Fibroblast of lung (primary cell): Measurements from ENCODE around the gene CCDC85B. TPM values are rescaled to one million over a fixed set of nuclear protein-coding genes. Genes with fewer than 3 reads are reported as not detected.

Experiments
- DNase-seq, 2 donors: peaks; one replicate each; pipeline versions ENCODE4 v3.0.0 to v3.0.0-alpha.2; 2010; ENCODE audit warnings: low read depth in 2 of 2
- H2AFZ ChIP-seq: 2 replicates; pipeline ENCODE4 v1.5.1; 2012; ENCODE audit warnings: low read length, control low read depth, inconsistent platforms
- H3K27ac ChIP-seq: 2 replicates; pipeline ENCODE4 v1.5.1; 2011; ENCODE audit warnings: low read length, control low read depth; ENCODE audit not compliant: insufficient read depth
- H3K27me3 ChIP-seq: 2 replicates; pipeline ENCODE4 v1.5.1; 2011; ENCODE audit warnings: mild to moderate bottlenecking, low read length; ENCODE audit not compliant: control insufficient read depth, insufficient read depth
- H3K36me3 ChIP-seq: 2 replicates; pipeline ENCODE4 v1.5.1; 2011; ENCODE audit warnings: low read length; ENCODE audit not compliant: control insufficient read depth, insufficient read depth
- H3K4me1 ChIP-seq: 2 replicates; pipeline ENCODE4 v1.5.1; 2011; ENCODE audit warnings: low read length; ENCODE audit not compliant: control insufficient read depth, insufficient read depth; ENCODE audit errors: extremely low read depth
- H3K4me2 ChIP-seq: 2 replicates; pipeline ENCODE4 v1.5.1; 2011; ENCODE audit warnings: low read length, control low read depth; ENCODE audit not compliant: insufficient read depth; ENCODE audit errors: extremely low read depth
- H3K4me3 ChIP-seq, 4 experiments: fragments of 200-600 bp in 1 of 4; sonication (generic) in 1 of 4; replicated peaks in 1 of 4; 2 replicates each; pipeline ENCODE4 v1.5.1; 2011 to 2016; ENCODE audit warnings: low read length in 4 of 4, low read depth in 3 of 4, mild to moderate bottlenecking in 3 of 4, control low read depth in 2 of 4, inconsistent platforms in 1 of 4, mixed read lengths in 1 of 4; ENCODE audit not compliant: insufficient read depth in 1 of 4; ENCODE audit errors: control extremely low read depth in 1 of 4
- H3K79me2 ChIP-seq: 2 replicates; pipeline ENCODE4 v1.5.1; 2012; ENCODE audit warnings: mild to moderate bottlenecking, low read length, inconsistent platforms; ENCODE audit not compliant: control insufficient read depth, insufficient read depth
- H3K9ac ChIP-seq: 2 replicates; pipeline ENCODE4 v1.5.1; 2011; ENCODE audit warnings: mild to moderate bottlenecking, low read length, control low read depth; ENCODE audit not compliant: insufficient read depth
- H3K9me3 ChIP-seq: 2 replicates; pipeline ENCODE4 v1.5.1; 2012; ENCODE audit warnings: low read depth, low read length; ENCODE audit not compliant: control insufficient read depth, insufficient read depth
- H4K20me1 ChIP-seq: 2 replicates; pipeline ENCODE4 v1.5.1; 2011; ENCODE audit warnings: low read length; ENCODE audit not compliant: control insufficient read depth, insufficient read depth; ENCODE audit errors: extremely low read depth
- CTCF ChIP-seq, 2 donors: IDR thresholded peaks in 1 of 2; conservative IDR thresholded peaks in 1 of 2; 1 replicate in 1 of 2; 2 replicates in 1 of 2; pipeline ENCODE4 v1.5.1; 2011 to 2012; ENCODE audit warnings: low read length in 2 of 2, control low read depth in 1 of 2, inconsistent platforms in 1 of 2, low read depth in 1 of 2, mild to moderate bottlenecking in 1 of 2
- EZH2 ChIP-seq: IDR thresholded peaks from 2 replicates; pipeline ENCODE4 v1.5.1; 2012; ENCODE audit warnings: low read length, control low read depth, mild to moderate bottlenecking; ENCODE audit errors: missing control alignments
- polyA plus RNA-seq, 2 donors: library from polyadenylated mRNA; depleted of rRNA in 1 of 2; stranded (reverse) in 1 of 2; unstranded in 1 of 2; fragments of >200 nt; gene quantifications; 2 replicates each; pipeline ENCODE4 v1.2.1, GENCODE V29; 2011 to 2012; ENCODE audit warnings: missing spikeins in 1 of 2
- total RNA-seq: library from RNA; depleted of rRNA; stranded (reverse); fragments of >200 nt; gene quantifications from 2 replicates; pipeline ENCODE4 v1.2.1, GENCODE V29; 2014

The CCDC85B gene
- total and polyA plus RNA-seq, 2 donors (not counting 1 experiment from before 2014, with no cell fraction given), result 18.1 to 118 TPM

- no peak for DNase-seq
- H4K20me1 ChIP-seq, result no peaks in the 10 kb centered on the region
- no peaks in the 10 kb centered on the region for H3K27me3 ChIP-seq
- peak overlapping the region; percentile 100 for H3K27ac ChIP-seq
- H3K4me2 ChIP-seq, result peak overlapping the region; percentile 72
- peaks cover 9% of the 10 kb centered on the region for H3K36me3 ChIP-seq
- peaks cover 60% of the 10 kb centered on the region for H3K79me2 ChIP-seq
- peak overlapping the region; percentile 41 for H3K9ac ChIP-seq
- TF ChIP-seq EZH2 (no peak), CTCF (conservative IDR thresholded peaks at IDR 0.05 in 1 of 2, IDR thresholded peaks at IDR 0.05 in 1 of 2; ENCODE audit: low read depth in 1 of 2, low read length in 2 of 2) (no peak)
- peak overlapping the region in 3 of 4 experiments; percentile 19 to 82 (median 23) for H3K4me3 ChIP-seq
- H3K4me1 ChIP-seq, result peaks cover 37% of the 10 kb centered on the region
- H2AFZ ChIP-seq, result no peak overlapping the region
- H3K9me3 ChIP-seq, result no peaks in the 10 kb centered on the region
Measured at GRCh38 chr11:65900899-65901180, 10.4 kb downstream of the CCDC85B start.

GRCh38 chr11:65903068-65903481 lies 12.6 kb downstream of the CCDC85B start:
- peak overlapping the region; percentile 68 for H3K4me2 ChIP-seq
- TF ChIP-seq CTCF (conservative IDR thresholded peaks at IDR 0.05 in 1 of 2, IDR thresholded peaks at IDR 0.05 in 1 of 2; ENCODE audit: low read depth in 1 of 2, low read length in 2 of 2) (no peak), EZH2 (no peak)
- H3K79me2 ChIP-seq, result peaks cover 38% of the 10 kb centered on the region
- peak; percentile 78 to 90 for DNase-seq
- no peaks in the 10 kb centered on the region for H3K9me3 ChIP-seq
- no peak overlapping the region for H2AFZ ChIP-seq
- H3K27me3 ChIP-seq, result no peaks in the 10 kb centered on the region
- H3K27ac ChIP-seq, result peak overlapping the region; percentile 100
- H3K36me3 ChIP-seq, result no peaks in the 10 kb centered on the region
- peak overlapping the region; percentile 5 for H3K9ac ChIP-seq
- no peak overlapping the region for H3K4me3 ChIP-seq
- H4K20me1 ChIP-seq, result no peaks in the 10 kb centered on the region
- H3K4me1 ChIP-seq, result peaks cover 26% of the 10 kb centered on the region

DNA sequence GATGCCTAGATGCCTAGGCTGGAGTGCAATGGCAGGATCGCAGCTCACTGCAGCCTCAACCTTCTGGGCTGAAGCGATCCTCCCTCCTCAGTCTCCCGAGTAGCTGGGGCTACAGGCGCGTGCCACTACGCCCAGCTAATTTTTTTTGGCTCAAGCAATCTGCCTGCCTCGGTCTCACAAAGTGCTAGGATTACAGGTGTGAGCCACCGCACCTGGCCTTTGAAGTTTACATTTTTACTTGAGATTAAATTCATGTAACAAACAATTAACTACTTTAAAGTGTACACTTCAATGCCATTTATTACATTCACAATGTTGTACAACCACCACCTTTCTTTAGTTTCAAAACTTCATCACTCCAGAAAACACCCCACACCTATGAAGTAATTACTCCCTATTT lies 13.2 kb downstream of the CCDC85B start:
- Histone ChIP-seq H3K79me2 (peaks cover 32% of the 10 kb centered on the region), H4K20me1 (no peaks in the 10 kb centered on the region), H3K27ac (peak overlapping the region; percentile 100), H3K4me2 (no peak overlapping the region), H3K4me3 (no peak overlapping the region), H3K36me3 (no peaks in the 10 kb centered on the region), H3K27me3 (no peaks in the 10 kb centered on the region), H3K9me3 (no peaks in the 10 kb centered on the region), H3K9ac (no peak overlapping the region), H3K4me1 (peaks cover 26% of the 10 kb centered on the region), H2AFZ (no peak overlapping the region)
- no peak for DNase-seq
- no peak for TF ChIP-seq EZH2
- no peak for TF ChIP-seq CTCF (conservative IDR thresholded peaks at IDR 0.05 in 1 of 2, IDR thresholded peaks at IDR 0.05 in 1 of 2; ENCODE audit: low read depth in 1 of 2, low read length in 2 of 2)
